ENCODE measurements around the gene PTPN23.

The PTPN23 gene

DNA sequence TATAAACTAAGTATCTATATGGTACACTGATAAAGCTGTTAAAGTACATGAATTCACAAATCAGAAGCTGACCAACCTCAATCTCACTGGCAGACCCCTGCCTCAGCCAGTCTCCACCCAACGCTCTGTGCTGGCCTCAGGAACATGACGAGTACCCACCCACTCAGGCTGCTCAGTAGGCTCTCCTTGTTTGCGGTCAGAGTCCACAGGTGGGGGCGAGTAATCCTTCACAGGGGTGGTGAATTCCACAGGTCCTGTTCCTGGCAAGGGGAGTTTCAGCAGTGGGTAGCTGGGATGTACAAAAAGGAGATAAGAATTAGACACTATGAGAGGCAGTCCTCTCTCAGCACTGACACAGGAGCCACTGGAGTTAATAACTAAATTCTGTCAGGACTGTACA is 54.0 kb downstream of the PTPN23 start:
- Histone ChIP-seq H3K4me2 (ENCODE audit: low read depth, low read length, poor library complexity, severe bottlenecking) (no peak overlapping the region), H3K9ac (ENCODE audit: low read length) (no peak overlapping the region), H3F3A (ENCODE audit: insufficient read depth) (no peaks in the 10 kb centered on the region), H3K9me3 (ENCODE audit: insufficient read depth, low read length) (no peaks in the 10 kb centered on the region), H3K9me2 (replicated peaks; ENCODE audit: insufficient read depth, low read length) (no peaks in the 10 kb centered on the region), H3K36me3 (ENCODE audit: low read length) (peaks cover 13% of the 10 kb centered on the region; the same call in 1 of the 2 replicates), H3K27ac (ENCODE audit: low read depth, low read length) (no peak overlapping the region), H4K20me1 (ENCODE audit: low read depth, low read length) (no peaks in the 10 kb centered on the region), H3K27me3 (ENCODE audit: low read length) (no peaks in the 10 kb centered on the region), H3K79me2 (ENCODE audit: insufficient read depth, low read length) (peaks cover 8% of the 10 kb centered on the region), H3K4me3 (ENCODE audit: insufficient read depth, low read length, poor library complexity, severe bottlenecking) (no peak overlapping the region), H2AFZ (ENCODE audit: low read depth, low read length, severe bottlenecking) (no peak overlapping the region)
- no peak for TF ChIP-seq EZH2phosphoT487 (conservative IDR thresholded peaks at IDR 0.05; ENCODE audit: low read length)
- TF ChIP-seq, protein P1, sequence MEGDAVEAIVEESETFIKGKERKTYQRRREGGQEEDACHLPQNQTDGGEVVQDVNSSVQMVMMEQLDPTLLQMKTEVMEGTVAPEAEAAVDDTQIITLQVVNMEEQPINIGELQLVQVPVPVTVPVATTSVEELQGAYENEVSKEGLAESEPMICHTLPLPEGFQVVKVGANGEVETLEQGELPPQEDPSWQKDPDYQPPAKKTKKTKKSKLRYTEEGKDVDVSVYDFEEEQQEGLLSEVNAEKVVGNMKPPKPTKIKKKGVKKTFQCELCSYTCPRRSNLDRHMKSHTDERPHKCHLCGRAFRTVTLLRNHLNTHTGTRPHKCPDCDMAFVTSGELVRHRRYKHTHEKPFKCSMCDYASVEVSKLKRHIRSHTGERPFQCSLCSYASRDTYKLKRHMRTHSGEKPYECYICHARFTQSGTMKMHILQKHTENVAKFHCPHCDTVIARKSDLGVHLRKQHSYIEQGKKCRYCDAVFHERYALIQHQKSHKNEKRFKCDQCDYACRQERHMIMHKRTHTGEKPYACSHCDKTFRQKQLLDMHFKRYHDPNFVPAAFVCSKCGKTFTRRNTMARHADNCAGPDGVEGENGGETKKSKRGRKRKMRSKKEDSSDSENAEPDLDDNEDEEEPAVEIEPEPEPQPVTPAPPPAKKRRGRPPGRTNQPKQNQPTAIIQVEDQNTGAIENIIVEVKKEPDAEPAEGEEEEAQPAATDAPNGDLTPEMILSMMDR (IDR thresholded peaks at IDR 0.05; ENCODE audit: insufficient read depth, low read length, poor library complexity, severe bottlenecking): no peak

DNA sequence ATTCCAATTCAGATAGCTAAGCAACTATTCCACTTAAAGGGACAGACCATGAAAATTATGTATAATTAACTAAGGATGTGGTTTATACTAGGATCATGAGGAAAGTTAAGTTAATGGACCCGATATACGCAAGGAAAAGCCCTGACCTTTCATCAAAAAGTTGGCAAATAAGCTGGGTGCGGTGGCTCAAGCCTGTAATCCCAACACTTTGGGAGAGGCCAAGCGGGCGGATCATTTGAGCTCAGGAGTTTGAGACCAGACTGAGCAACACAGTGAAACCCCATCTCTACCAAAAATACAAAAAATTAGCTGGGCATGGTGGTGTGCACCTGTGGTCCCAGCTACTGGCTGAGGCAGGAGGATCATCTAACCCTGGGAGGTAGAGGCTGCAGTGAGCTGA is 55.4 kb downstream of the PTPN23 start:
- Histone ChIP-seq H3K9me3 (ENCODE audit: insufficient read depth, low read length) (no peaks in the 10 kb centered on the region), H3K4me3 (ENCODE audit: insufficient read depth, low read length, poor library complexity, severe bottlenecking) (no peak overlapping the region), H4K20me1 (ENCODE audit: low read depth, low read length) (no peaks in the 10 kb centered on the region), H3K36me3 (ENCODE audit: low read length) (peaks cover 12% of the 10 kb centered on the region; the same call in 1 of the 2 replicates), H3K4me2 (ENCODE audit: low read depth, low read length, poor library complexity, severe bottlenecking) (no peak overlapping the region), H2AFZ (ENCODE audit: low read depth, low read length, severe bottlenecking) (no peak overlapping the region), H3K27me3 (ENCODE audit: low read length) (no peaks in the 10 kb centered on the region), H3K9me2 (replicated peaks; ENCODE audit: insufficient read depth, low read length) (no peaks in the 10 kb centered on the region), H3K79me2 (ENCODE audit: insufficient read depth, low read length) (peaks cover 13% of the 10 kb centered on the region), H3F3A (ENCODE audit: insufficient read depth) (no peaks in the 10 kb centered on the region), H3K27ac (ENCODE audit: low read depth, low read length) (no peak overlapping the region), H3K9ac (ENCODE audit: low read length) (no peak overlapping the region)
- TF ChIP-seq, protein P1 (IDR thresholded peaks at IDR 0.05; ENCODE audit: insufficient read depth, low read length, poor library complexity, severe bottlenecking): no peak
- TF ChIP-seq EZH2phosphoT487 (conservative IDR thresholded peaks at IDR 0.05; ENCODE audit: low read length): no peak

DNA sequence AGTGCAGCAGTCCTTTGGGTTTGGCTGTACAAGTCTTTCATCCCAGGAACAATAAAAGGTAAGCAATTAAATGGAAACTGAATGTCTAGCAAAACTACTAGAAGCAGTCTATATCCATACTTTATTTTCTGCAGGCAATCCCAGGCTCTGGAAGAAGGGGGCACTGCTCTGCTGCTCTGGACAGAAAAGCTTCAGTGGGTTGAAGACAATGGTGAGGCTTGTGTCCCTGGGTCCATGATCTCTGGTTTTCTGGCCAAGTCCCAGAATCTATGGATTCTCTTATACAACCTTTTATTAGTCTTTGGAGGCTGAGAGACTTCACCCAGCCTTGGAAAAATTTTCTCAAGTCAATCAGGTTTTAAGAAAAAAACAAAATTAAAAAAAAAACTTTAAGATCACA is 59.3 kb downstream of the PTPN23 start:
- Histone ChIP-seq H3K9ac (ENCODE audit: low read length) (no peak overlapping the region), H3K4me3 (ENCODE audit: insufficient read depth, low read length, poor library complexity, severe bottlenecking) (no peak overlapping the region), H3K9me3 (ENCODE audit: insufficient read depth, low read length) (no peaks in the 10 kb centered on the region), H3K9me2 (replicated peaks; ENCODE audit: insufficient read depth, low read length) (no peaks in the 10 kb centered on the region), H3K27ac (ENCODE audit: low read depth, low read length) (no peak overlapping the region), H3K79me2 (ENCODE audit: insufficient read depth, low read length) (peaks cover 42% of the 10 kb centered on the region), H2AFZ (ENCODE audit: low read depth, low read length, severe bottlenecking) (no peak overlapping the region), H3K4me2 (ENCODE audit: low read depth, low read length, poor library complexity, severe bottlenecking) (no peak overlapping the region), H4K20me1 (ENCODE audit: low read depth, low read length) (no peaks in the 10 kb centered on the region), H3K36me3 (ENCODE audit: low read length) (peaks cover 6% of the 10 kb centered on the region; the same call in 1 of the 2 replicates), H3F3A (ENCODE audit: insufficient read depth) (no peaks in the 10 kb centered on the region), H3K27me3 (ENCODE audit: low read length) (no peaks in the 10 kb centered on the region)
- no peak for TF ChIP-seq EZH2phosphoT487 (conservative IDR thresholded peaks at IDR 0.05; ENCODE audit: low read length)
- TF ChIP-seq, protein P1 (IDR thresholded peaks at IDR 0.05; ENCODE audit: insufficient read depth, low read length, poor library complexity, severe bottlenecking): no peak
